GM19452 (cell line): Measurements from ENCODE around the gene SPATA9.
A peak's percentile ranks its signal among the peaks of the same experiment; 100 is the strongest.

Source experiments
- ATAC-seq: cut with Tn5 transposase; IDR thresholded peaks from one replicate; pipeline ENCODE4 v1.9.1; 2021; ENCODE audit not compliant: unreplicated experiment

Gene SPATA9

GRCh38 chr5:95682891-95683290 is at the start of gene SPATA9:
SPATA9 (minus strand) TSS chr5:95682991; CDS start chr5:95682854, 137 bp downstream.
- no peak for ATAC-seq

- peak; percentile 15 for ATAC-seq
These were observed 49.1 kb upstream of the SPATA9 start for GRCh38 chr5:95731571-95732554.

- peak; percentile 41 for ATAC-seq
These were observed 48.2 kb upstream of the SPATA9 start, which contains the start of gene RHOBTB3 for GRCh38 chr5:95730730-95731570. RHOBTB3 (plus strand) TSS chr5:95731336; CDS start chr5:95731683, 347 bp downstream.

GRCh38 chr5:95730011-95730700 is 47.4 kb upstream of the SPATA9 start:
- ATAC-seq, result no peak

- no peak for ATAC-seq
These were observed 46.6 kb upstream of the SPATA9 start for GRCh38 chr5:95729115-95730010.

- no peak for ATAC-seq
These were observed 45.8 kb upstream of the SPATA9 start for GRCh38 chr5:95728494-95729114.

- ATAC-seq, result peak; percentile 28
These were observed 45.0 kb upstream of the SPATA9 start for GRCh38 chr5:95727764-95728191.

GRCh38 chr5:95726811-95727763 is 44.3 kb upstream of the SPATA9 start:
- ATAC-seq, result no peak

GRCh38 chr5:95725937-95726810 is 43.4 kb upstream of the SPATA9 start:
- ATAC-seq, result no peak

GRCh38 chr5:95725071-95725820 is 42.5 kb upstream of the SPATA9 start:
- no peak for ATAC-seq

GRCh38 chr5:95723632-95724369 is 41.0 kb upstream of the SPATA9 start:
- ATAC-seq, result no peak

- no peak for ATAC-seq
These were observed 38.9 kb upstream of the SPATA9 start for GRCh38 chr5:95721582-95722295.

- no peak for ATAC-seq
These were observed 37.4 kb upstream of the SPATA9 start for GRCh38 chr5:95720094-95720786.

- no peak for ATAC-seq
These were observed 35.9 kb upstream of the SPATA9 start for GRCh38 chr5:95718738-95719137.

- peak; percentile 75 for ATAC-seq
These were observed 35.4 kb upstream of the SPATA9 start for GRCh38 chr5:95718203-95718602.
